HG02798 (cell line): Measurements from ENCODE around the gene DDX11.
"Not testable (repeated sequence)": the region's sequence is repeated elsewhere in the genome, so short reads cannot be mapped to it uniquely, and the experiment has no call there.

ENCODE experiments used
- ATAC-seq: cut with Tn5 transposase; IDR thresholded peaks from one replicate; pipeline ENCODE4 v1.9.1; 2021; ENCODE audit warnings: mild to moderate bottlenecking; ENCODE audit not compliant: unreplicated experiment, poor library complexity

The DDX11 gene

GRCh38 chr12:31057671-31058070 lies 16.0 kb upstream of the DDX11 start:
- ATAC-seq = no peak

- ATAC-seq = not testable (repeated sequence)
Observed at GRCh38 chr12:31066196-31066595, 7.5 kb upstream of the DDX11 start.

GRCh38 chr12:31067656-31068055 lies 6.0 kb upstream of the DDX11 start:
- not testable (repeated sequence) for ATAC-seq

- not testable (repeated sequence) for ATAC-seq
Observed at GRCh38 chr12:31070971-31071740, 2.5 kb upstream of the DDX11 start.

GRCh38 chr12:31072962-31073361 lies 698 bp upstream of the DDX11 start:
- not testable (repeated sequence) for ATAC-seq

- ATAC-seq = peak; percentile 29
Observed at GRCh38 chr12:31074333-31074874, 744 bp downstream of the DDX11 start.

- ATAC-seq = not testable (repeated sequence)
Observed at GRCh38 chr12:31076150-31076549, 2.5 kb downstream of the DDX11 start.

GRCh38 chr12:31077095-31077494 lies 3.4 kb downstream of the DDX11 start:
- not testable (repeated sequence) for ATAC-seq

- not testable (repeated sequence) for ATAC-seq
Observed at GRCh38 chr12:31077998-31078397, 4.3 kb downstream of the DDX11 start.

- ATAC-seq = not testable (repeated sequence)
Observed at GRCh38 chr12:31079421-31079820, 5.8 kb downstream of the DDX11 start.

GRCh38 chr12:31080221-31080620 lies 6.6 kb downstream of the DDX11 start:
- ATAC-seq = not testable (repeated sequence)

GRCh38 chr12:31081274-31081673 lies 7.6 kb downstream of the DDX11 start:
- ATAC-seq = not testable (repeated sequence)

GRCh38 chr12:31084241-31084640 lies 10.6 kb downstream of the DDX11 start:
- not testable (repeated sequence) for ATAC-seq

- ATAC-seq = not testable (repeated sequence)
Observed at GRCh38 chr12:31086032-31086431, 12.4 kb downstream of the DDX11 start.

- not testable (repeated sequence) for ATAC-seq
Observed at GRCh38 chr12:31087486-31087885, 13.8 kb downstream of the DDX11 start.

GRCh38 chr12:31087956-31088355 lies 14.3 kb downstream of the DDX11 start:
- ATAC-seq = not testable (repeated sequence)

- ATAC-seq = no peak
Observed at GRCh38 chr12:31089072-31089471, 15.4 kb downstream of the DDX11 start.

- ATAC-seq = not testable (repeated sequence)
Observed at GRCh38 chr12:31091629-31092028, 18.0 kb downstream of the DDX11 start.

- not testable (repeated sequence) for ATAC-seq
Observed at GRCh38 chr12:31092718-31093117, 19.1 kb downstream of the DDX11 start.

GRCh38 chr12:31095080-31095860 lies 21.6 kb downstream of the DDX11 start:
- ATAC-seq = not testable (repeated sequence)
